Measurements from ENCODE around the gene NOMO2. TPM values are rescaled to one million over a fixed set of nuclear protein-coding genes. Genes with fewer than 3 reads are reported as not detected.

The NOMO2 gene
- total RNA-seq, 5 donors from 2014 or later (not counting 1 experiment from before 2014, with no cell fraction given) = 47.1 to 96.3 (median 83.5) TPM

Other genes starting within 250 kb of the NOMO2 start
- gene NPIPA8, start 225.4 kb downstream of the NOMO2 start, total RNA-seq = 1 to 10 TPM in 1 of 5 donors, under 1 TPM in 3, not detected in 1; 0.36 to 2.2 (median 0.48) TPM
- gene RPS15A, start 228.2 kb upstream of the NOMO2 start, total RNA-seq = 1,000 to 10,000 TPM; 2,862 to 3,462 (median 2,982) TPM
- 100 to 1,000 TPM in 2 of 5 donors, 10 to 100 TPM in 3; 78.8 to 122 (median 89.5) TPM for gene ARL6IP1, start 239.5 kb upstream of the NOMO2 start, total RNA-seq